Glutamatergic neuron (in vitro differentiated cells): ENCODE measurements around the gene NR1H3. TPM values are rescaled to one million over a fixed set of nuclear protein-coding genes. Genes with fewer than 3 reads are reported as not detected.
"Not testable (repeated sequence)": the region's sequence is repeated elsewhere in the genome, so short reads cannot be mapped to it uniquely, and the experiment has no call there.

Experiments
- DNase-seq: peaks from one replicate; pipeline ENCODE4 v3.0.0; 2022
- H3K27ac Mint-ChIP-seq: one replicate; pipeline ENCODE4 v1.8.0; 2020; ENCODE audit warnings: mild to moderate bottlenecking, mixed read lengths, inconsistent platforms; ENCODE audit not compliant: unreplicated experiment
- H3K27me3 Mint-ChIP-seq: one replicate; pipeline ENCODE4 v1.8.0; 2020; ENCODE audit warnings: mild to moderate bottlenecking, moderate library complexity, mixed read lengths, inconsistent platforms; ENCODE audit not compliant: unreplicated experiment
- H3K36me3 Mint-ChIP-seq: one replicate; pipeline ENCODE4 v1.8.0; 2020; ENCODE audit warnings: mild to moderate bottlenecking, mixed read lengths, inconsistent platforms; ENCODE audit not compliant: unreplicated experiment
- H3K4me1 Mint-ChIP-seq: one replicate; pipeline ENCODE4 v1.8.0; 2020; ENCODE audit warnings: mild to moderate bottlenecking, low read depth, mixed read lengths, inconsistent platforms; ENCODE audit not compliant: unreplicated experiment
- H3K4me3 Mint-ChIP-seq: one replicate; pipeline ENCODE4 v1.8.0; 2020; ENCODE audit warnings: mild to moderate bottlenecking, mixed read lengths, inconsistent platforms; ENCODE audit not compliant: unreplicated experiment
- H3K9me3 Mint-ChIP-seq: one replicate; pipeline ENCODE4 v1.8.0; 2020; ENCODE audit warnings: mild to moderate bottlenecking, moderate library complexity, mixed read lengths, inconsistent platforms; ENCODE audit not compliant: unreplicated experiment
- total RNA-seq: library from RNA; stranded (reverse); fragmentation: NEBNext Ultra II Directional; extraction: Animal tissue kit (Norgen Biotek cat#: 25700); gene quantifications from one replicate; pipeline ENCODE4 v1.2.1, GENCODE V29; 2021; ENCODE audit not compliant: unreplicated experiment
- TF ChIP-seq, protein P1 (sequence below): fragments of 200-600 bp; sonication (generic); IDR thresholded peaks from one replicate; pipeline ENCODE4 v1.5.0; 2021; ENCODE audit not compliant: partially characterized antibody, unreplicated experiment

Gene NR1H3
- total RNA-seq, 1 donor from 2014 or later, result 10.5 TPM

DNA sequence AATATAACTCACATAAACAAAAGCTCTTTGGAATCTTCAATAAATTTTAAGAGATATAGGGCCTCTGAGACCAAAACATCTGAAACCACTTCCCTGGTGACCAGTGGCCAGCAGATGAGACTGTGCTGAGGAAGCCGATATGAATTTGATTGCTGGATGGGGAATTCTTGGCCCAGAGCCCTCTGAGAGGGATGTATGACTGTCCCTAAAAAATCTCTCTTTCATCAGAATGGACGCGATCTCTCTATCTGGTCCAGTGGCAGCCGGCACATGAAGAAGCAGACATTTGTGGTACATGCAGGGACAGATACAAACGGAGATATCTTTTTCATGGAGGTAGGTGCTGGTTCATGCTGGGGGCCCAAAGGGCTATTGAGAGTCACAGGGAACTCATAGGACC lies 57.2 kb downstream of the NR1H3 start:
- no peak for DNase-seq
- Mint-ChIP-seq H3K4me3 (no peak overlapping the region), H3K27me3 (no peaks in the 10 kb centered on the region), H3K4me1 (no peaks in the 10 kb centered on the region), H3K36me3 (no peaks in the 10 kb centered on the region), H3K27ac (no peak overlapping the region), H3K9me3 (no peaks in the 10 kb centered on the region)
- TF ChIP-seq, protein P1, sequence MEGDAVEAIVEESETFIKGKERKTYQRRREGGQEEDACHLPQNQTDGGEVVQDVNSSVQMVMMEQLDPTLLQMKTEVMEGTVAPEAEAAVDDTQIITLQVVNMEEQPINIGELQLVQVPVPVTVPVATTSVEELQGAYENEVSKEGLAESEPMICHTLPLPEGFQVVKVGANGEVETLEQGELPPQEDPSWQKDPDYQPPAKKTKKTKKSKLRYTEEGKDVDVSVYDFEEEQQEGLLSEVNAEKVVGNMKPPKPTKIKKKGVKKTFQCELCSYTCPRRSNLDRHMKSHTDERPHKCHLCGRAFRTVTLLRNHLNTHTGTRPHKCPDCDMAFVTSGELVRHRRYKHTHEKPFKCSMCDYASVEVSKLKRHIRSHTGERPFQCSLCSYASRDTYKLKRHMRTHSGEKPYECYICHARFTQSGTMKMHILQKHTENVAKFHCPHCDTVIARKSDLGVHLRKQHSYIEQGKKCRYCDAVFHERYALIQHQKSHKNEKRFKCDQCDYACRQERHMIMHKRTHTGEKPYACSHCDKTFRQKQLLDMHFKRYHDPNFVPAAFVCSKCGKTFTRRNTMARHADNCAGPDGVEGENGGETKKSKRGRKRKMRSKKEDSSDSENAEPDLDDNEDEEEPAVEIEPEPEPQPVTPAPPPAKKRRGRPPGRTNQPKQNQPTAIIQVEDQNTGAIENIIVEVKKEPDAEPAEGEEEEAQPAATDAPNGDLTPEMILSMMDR, result no peak

DNA sequence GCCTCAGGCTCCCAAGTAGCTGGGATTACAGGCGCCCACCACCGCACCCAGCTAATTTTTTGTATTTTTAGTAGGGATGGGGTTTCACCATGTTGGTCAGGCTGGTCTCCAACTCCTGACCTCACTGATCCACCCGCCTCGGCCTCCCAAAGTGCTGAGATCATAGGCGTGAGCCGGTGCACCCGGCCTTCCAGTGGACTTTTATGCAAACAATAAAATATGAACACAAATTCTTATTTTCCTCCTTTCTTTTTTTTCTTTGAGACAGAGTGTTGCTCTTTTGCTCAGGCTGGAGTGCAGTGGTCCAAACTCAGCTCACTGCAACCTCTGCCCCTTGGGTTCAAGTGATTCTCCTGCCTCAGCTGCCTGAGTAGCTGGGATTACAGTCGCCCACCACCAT lies 58.7 kb downstream of the NR1H3 start:
- H3K4me1 Mint-ChIP-seq, DNase-seq, H3K4me3 Mint-ChIP-seq, H3K9me3 Mint-ChIP-seq, H3K36me3 Mint-ChIP-seq, H3K27ac Mint-ChIP-seq, H3K27me3 Mint-ChIP-seq: not testable (repeated sequence)

DNA sequence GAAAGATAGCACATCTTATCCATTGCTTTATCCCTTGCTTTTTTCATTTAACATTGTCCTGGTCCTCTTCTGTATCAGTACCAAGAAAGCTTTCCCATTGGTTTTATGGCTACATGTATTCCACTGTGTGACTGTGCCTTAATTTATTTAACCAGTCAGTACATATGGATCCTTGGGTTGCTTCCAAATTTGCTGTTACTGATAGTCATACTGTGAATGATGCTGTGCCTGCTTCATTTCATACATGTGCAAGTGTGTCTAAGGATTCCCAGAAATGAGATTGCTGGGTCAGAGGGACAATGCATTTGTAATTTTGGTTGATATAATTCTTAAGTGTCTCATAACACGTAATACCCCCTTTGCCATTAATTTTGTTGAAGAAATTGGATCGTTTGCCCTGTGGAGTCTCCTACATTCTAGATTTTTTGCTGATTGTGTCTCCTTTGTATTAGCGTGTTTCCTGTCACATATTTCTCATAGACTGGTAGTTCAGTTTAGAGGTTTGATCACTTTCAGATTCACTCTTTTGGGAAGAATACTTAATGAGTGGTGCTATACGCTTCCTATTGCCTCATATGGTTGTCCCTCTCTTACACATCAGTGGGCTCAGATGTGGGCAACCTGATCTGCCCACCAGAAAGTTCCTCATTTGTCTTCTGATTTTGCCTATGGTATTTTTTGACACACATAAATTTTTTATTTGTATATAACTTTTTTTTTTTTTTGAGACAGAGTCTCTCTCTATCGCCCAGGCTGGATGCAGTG lies 59.5 kb downstream of the NR1H3 start:
- peaks cover 8% of the 10 kb centered on the region for H3K36me3 Mint-ChIP-seq
- no peaks in the 10 kb centered on the region for H3K27me3 Mint-ChIP-seq
- no peak for DNase-seq
- H3K9me3 Mint-ChIP-seq, result peaks cover 1% of the 10 kb centered on the region
- no peaks in the 10 kb centered on the region for H3K4me1 Mint-ChIP-seq
- TF ChIP-seq, protein P1, result no peak
- H3K4me3 Mint-ChIP-seq, result no peak overlapping the region
- H3K27ac Mint-ChIP-seq, result no peak overlapping the region

DNA sequence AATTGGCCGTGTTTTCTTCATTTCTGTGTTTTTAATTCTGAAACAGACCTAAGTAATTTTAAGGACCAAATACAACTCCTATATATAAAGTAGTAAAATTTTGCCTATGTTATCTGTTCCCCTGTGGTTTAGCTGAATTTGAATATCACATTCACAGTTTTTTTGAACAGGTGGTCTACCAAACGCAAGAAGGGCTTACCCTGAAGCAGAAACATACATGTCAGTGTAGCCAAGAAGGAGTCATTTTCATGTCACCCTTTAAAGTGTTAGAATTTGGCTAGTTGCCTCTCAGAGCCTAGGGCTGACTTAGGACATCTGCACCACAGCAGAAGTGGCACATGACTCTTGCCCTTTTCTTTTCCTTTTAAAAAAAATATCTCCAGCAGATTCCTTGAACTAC lies 60.4 kb downstream of the NR1H3 start:
- Mint-ChIP-seq H3K4me1 (no peaks in the 10 kb centered on the region), H3K9me3 (peaks cover 1% of the 10 kb centered on the region), H3K27me3 (no peaks in the 10 kb centered on the region), H3K4me3 (no peak overlapping the region), H3K36me3 (peaks cover 8% of the 10 kb centered on the region), H3K27ac (no peak overlapping the region)
- TF ChIP-seq, protein P1, result no peak
- DNase-seq, result no peak

Other genes with a start within 250 kb of the NR1H3 start
- gene ARFGAP2, start 81.1 kb upstream of the NR1H3 start, total RNA-seq, result 119 TPM
- 2.2 TPM for gene PACSIN3, start 71.6 kb upstream of the NR1H3 start, total RNA-seq
- 12.6 TPM for gene DDB2, start 43.0 kb upstream of the NR1H3 start, total RNA-seq
- 44.3 TPM for gene ACP2, start 9.2 kb upstream of the NR1H3 start, total RNA-seq
- 115 TPM for gene MADD, start 12.1 kb downstream of the NR1H3 start, total RNA-seq
- gene MYBPC3, start 94.7 kb downstream of the NR1H3 start, total RNA-seq, result not detected
- not detected for gene SPI1, start 120.6 kb downstream of the NR1H3 start, total RNA-seq
- gene SLC39A13, start 150.6 kb downstream of the NR1H3 start, total RNA-seq, result 60.0 TPM
- 112 TPM for gene PSMC3, start 168.4 kb downstream of the NR1H3 start, total RNA-seq
- gene RAPSN, start 191.1 kb downstream of the NR1H3 start, total RNA-seq, result 0.54 TPM